K562 (cell line): Measurements from ENCODE around the gene NPY5R. TPM values are rescaled to one million over a fixed set of nuclear protein-coding genes. Genes with fewer than 3 reads are reported as not detected.

Source experiments
- ATAC-seq: fragments of 200-7000 bp; cut with Tn5 transposase; 3 replicates; pipeline ENCODE4 v1.9.1; 2020; ENCODE audit warnings: moderate library complexity
- BruUV-seq: library from RNA; stranded (reverse); fragments of 400-500 nt; replicated peaks from 2 replicates; lab custom pipeline; 2021; lab: Mats Ljungman, UMichigan
- CTCF ChIA-PET: fragments of 300-600 bp; formaldehyde crosslinking; extraction: SDS; loops from one replicate; lab custom pipeline; 2021; ENCODE audit warnings: low intra/inter-chr PET ratio; lab: Yijun Ruan, JAX
- POLR2A ChIA-PET: fragments of 300-600, 350-650 bp; sonication (Branson Sonifier 250); formaldehyde crosslinking; extraction: SDS; loops from one replicate; lab custom pipeline; 2021; ENCODE audit warnings: antibody characterized with exemption, inconsistent platforms; lab: Yijun Ruan, JAX
- DNase-seq, 4 experiments: peaks; one replicate each; pipeline versions ENCODE4 v3.0.0 to v3.0.0-alpha.2; 2011 to 2018; ENCODE audit warnings: low spot score in 3 of 4, mixed read lengths in 3 of 4; ENCODE audit errors: extremely low read depth in 1 of 4
- FAIRE-seq: peaks from 2 replicates; lab custom pipeline; 2011; peaks lifted over from hg19 to GRCh38; lab: Jason Lieb, UNC
- H2AFZ ChIP-seq: 2 replicates; pipeline ENCODE4 v1.6.0; 2011; ENCODE audit warnings: low read depth, low read length, control low read depth, inconsistent platforms
- H3K27ac ChIP-seq: fragments of 200-600 bp; 3 replicates; pipeline ENCODE4 v1.8.0; 2011; ENCODE audit warnings: low read depth, mild to moderate bottlenecking, control low read depth, inconsistent platforms, low read length, moderate library complexity, mixed read lengths; ENCODE audit errors: extremely low read depth
- H3K27me3 ChIP-seq, 2 experiments: fragments of 300-600 bp in 1 of 2; 2 replicates in 1 of 2; 3 replicates in 1 of 2; pipeline versions ENCODE4 v1.6.0 to v1.8.0; 2011; ENCODE audit warnings: inconsistent platforms in 2 of 2, low read length in 2 of 2, mild to moderate bottlenecking in 1 of 2, mixed read lengths in 1 of 2, moderate library complexity in 1 of 2; ENCODE audit not compliant: control insufficient read depth in 2 of 2, insufficient read depth in 2 of 2
- H3K36me3 ChIP-seq: fragments of 300-600 bp; 3 replicates; pipeline ENCODE4 v1.8.0; 2011; ENCODE audit warnings: mild to moderate bottlenecking, low read length, inconsistent platforms; ENCODE audit not compliant: control insufficient read depth, insufficient read depth
- H3K4me1 ChIP-seq, 2 experiments: fragments of 200-600 bp in 1 of 2; replicated peaks in 1 of 2; 2 replicates in 1 of 2; 3 replicates in 1 of 2; pipeline versions ENCODE4 v1.5.1 to v1.8.0; 2011; ENCODE audit warnings: inconsistent platforms in 2 of 2, low read length in 2 of 2, mild to moderate bottlenecking in 1 of 2, mixed read lengths in 1 of 2, moderate library complexity in 1 of 2; ENCODE audit not compliant: control insufficient read depth in 2 of 2, insufficient read depth in 2 of 2
- H3K4me2 ChIP-seq: 2 replicates; pipeline ENCODE4 v1.6.1; 2011; ENCODE audit warnings: low read length, control low read depth, inconsistent platforms, mixed read lengths; ENCODE audit not compliant: insufficient read depth
- H3K4me3 ChIP-seq: fragments of 200-600 bp; sonication (generic), shearing (Covaris generic); 2 replicates; pipeline ENCODE4 v1.5.1; 2016; ENCODE audit warnings: control low read depth, inconsistent platforms
- H3K79me2 ChIP-seq: fragments of 200-600 bp; 3 replicates; pipeline ENCODE4 v1.8.0; 2011; ENCODE audit warnings: low read length, inconsistent platforms; ENCODE audit not compliant: control insufficient read depth, insufficient read depth
- H3K9ac ChIP-seq, 2 experiments: 2 replicates each; pipeline versions ENCODE4 v1.6.0 to v1.6.1; 2011; ENCODE audit warnings: low read depth in 2 of 2, low read length in 2 of 2, control low read depth in 1 of 2, inconsistent platforms in 1 of 2, mild to moderate bottlenecking in 1 of 2, mixed read lengths in 1 of 2; ENCODE audit not compliant: insufficient read depth in 1 of 2
- H3K9me1 ChIP-seq: one replicate; pipeline ENCODE4 v1.6.0; 2011; ENCODE audit warnings: inconsistent platforms, mild to moderate bottlenecking, low read length, moderate library complexity; ENCODE audit not compliant: control insufficient read depth, insufficient read depth
- H3K9me3 ChIP-seq: replicated peaks from 2 replicates; pipeline ENCODE4 v1.5.1; 2011; ENCODE audit warnings: low read depth, low read length, inconsistent platforms; ENCODE audit not compliant: control insufficient read depth, insufficient read depth
- H4K20me1 ChIP-seq: replicated peaks from 2 replicates; pipeline ENCODE4 v1.6.1; 2011; ENCODE audit warnings: low read length, inconsistent platforms, mixed read lengths; ENCODE audit not compliant: control insufficient read depth, insufficient read depth
- BHLHE40 ChIP-seq: IDR thresholded peaks from 2 replicates; pipeline ENCODE4 v1.6.1; 2011; ENCODE audit warnings: low read length, improper control_type of control experiment
- CBFA2T3 ChIP-seq: fragments of 450-650 bp; IDR thresholded peaks from 2 replicates; pipeline ENCODE4 v1.6.1; 2017
- CREM ChIP-seq: IDR thresholded peaks from 2 replicates; pipeline ENCODE4 v1.6.1; 2014; ENCODE audit warnings: antibody characterized with exemption, low read depth
- DIDO1 ChIP-seq: fragments of 450-650 bp; IDR thresholded peaks from 2 replicates; pipeline ENCODE4 v1.6.1; 2016; ENCODE audit warnings: low read depth, missing biosample characterization, missing genetic modification characterization
- HDAC3 ChIP-seq: fragments of 450-650 bp; IDR thresholded peaks from 2 replicates; pipeline ENCODE4 v1.6.1; 2018; ENCODE audit warnings: borderline replicate concordance, mild to moderate bottlenecking, moderate library complexity; ENCODE audit not compliant: partially characterized antibody
- HNRNPH1 ChIP-seq: fragments of 200-400 bp; formaldehyde crosslinking; optimal IDR thresholded peaks from 2 replicates; pipeline ENCODE3; 2017; ENCODE audit warnings: low read depth, mild to moderate bottlenecking, low read length, moderate library complexity
- IFI16 ChIP-seq: fragments of 250-450 bp; sonication (Bioruptor Pico); IDR thresholded peaks from 2 replicates; pipeline ENCODE4 v2.1.2; 2022; ENCODE audit warnings: mild to moderate bottlenecking, inconsistent platforms
- JUND ChIP-seq, 2 experiments: IDR thresholded peaks; 2 replicates in 1 of 2; 3 replicates in 1 of 2; pipeline ENCODE4 v1.6.1; 2011; ENCODE audit warnings: borderline replicate concordance in 2 of 2, low read depth in 2 of 2, low read length in 2 of 2, improper control_type of control experiment in 1 of 2, missing biosample characterization in 1 of 2, missing genetic modification characterization in 1 of 2, missing genetic modification reagents in 1 of 2
- MBD2 ChIP-seq: sonication (generic); IDR thresholded peaks from 2 replicates; pipeline ENCODE4 v1.6.1; 2016; ENCODE audit warnings: low read depth, borderline replicate concordance
- MEIS2 ChIP-seq: fragments of 450-650 bp; IDR thresholded peaks from 2 replicates; pipeline ENCODE4 v1.6.1; 2014; ENCODE audit warnings: mild to moderate bottlenecking; ENCODE audit not compliant: partially characterized antibody
- MLX ChIP-seq, 2 experiments: fragments of 450-650 bp in 1 of 2; sonication (generic) in 1 of 2; formaldehyde crosslinking; conservative IDR thresholded peaks; 2 replicates each; pipeline versions ENCODE4 v1.4.0 to v1.8.1; 2020 to 2022; ENCODE audit warnings: mild to moderate bottlenecking in 1 of 2, missing genetic modification reagents in 1 of 2
- NR1H2 ChIP-seq: sonication (generic); formaldehyde crosslinking; IDR thresholded peaks from 2 replicates; pipeline ENCODE4 v1.4.0; 2020; ENCODE audit warnings: mild to moderate bottlenecking, missing genetic modification reagents
- RAD51 ChIP-seq: fragments of 450-650 bp; IDR thresholded peaks from 2 replicates; pipeline ENCODE4 v1.7.1; 2016; ENCODE audit warnings: low read depth, mild to moderate bottlenecking, borderline replicate concordance
- SMARCC2 ChIP-seq: fragments of 450-650 bp; IDR thresholded peaks from 2 replicates; pipeline ENCODE4 v1.6.1; 2017; ENCODE audit warnings: antibody characterized with exemption, moderate library complexity, mild to moderate bottlenecking, low read depth
- TRIM28 ChIP-seq: fragments of 450-650 bp; IDR thresholded peaks from 2 replicates; pipeline ENCODE4 v1.6.1; 2017
- ZNF133 ChIP-seq: fragments of 250-450 bp; sonication (Bioruptor Pico); IDR thresholded peaks from 2 replicates; pipeline ENCODE4 v1.4.0; 2020; ENCODE audit warnings: mild to moderate bottlenecking
- in situ Hi-C: fragments of 300-500 bp; cut with MboI; formaldehyde crosslinking; loops from 4 replicates; pipeline ENCODE4 v1.15.0; 2018; ENCODE audit warnings: inconsistent platforms, mixed read lengths
- intact Hi-C: fragments of 100-400 bp; cut with micrococcal nuclease; formaldehyde crosslinking; loops from 2 replicates; pipeline ENCODE4 v1.14.2; 2022
- polyA plus RNA-seq, 8 experiments: library from polyadenylated mRNA; depleted of rRNA in 4 of 8; stranded (reverse) in 5 of 8; unstranded in 3 of 8; fragments of >200 nt; fragmentation: Nextera tagmentation in 2 of 8; fragmentation: Illumina TruSeq in 1 of 8; extraction: Ambion mirVana in 2 of 8; extraction: Trizol in 1 of 8; gene quantifications; 2 replicates each; pipeline versions ENCODE4 v1.2.1 to v1.2.3, GENCODE V29; 2011 to 2014; ENCODE audit warnings: inconsistent platforms in 1 of 8, missing spikeins in 1 of 8
- total RNA-seq, 7 experiments: library from RNA; depleted of rRNA in 6 of 7; stranded (reverse); fragments of >200 nt in 6 of 7; fragmentation: Illumina TruSeq in 2 of 7; extraction: Trizol in 2 of 7; gene quantifications; 2 replicates each; pipeline versions ENCODE4 v1.2.1 to v1.2.3, GENCODE V29; 2011 to 2021; ENCODE audit warnings: low replicate concordance in 1 of 7
- TF ChIP-seq, protein P1 (sequence below): fragments of 250-450 bp; sonication (Bioruptor Pico); IDR thresholded peaks from 2 replicates; pipeline ENCODE4 v1.8.0; 2022; ENCODE audit warnings: moderate library complexity, mild to moderate bottlenecking, inconsistent platforms

The NPY5R gene
- total and polyA plus RNA-seq, 9 of the 15 experiments (the other 6 are each of a cell fraction or from before 2014, with no cell fraction given), result not detected

GRCh38 chr4:163350672-163351071 is 7.0 kb downstream of the NPY5R start:
- CTCF ChIA-PET, result no interaction called here
- ATAC-seq, result no peak
- Histone ChIP-seq H3K4me2 (no peak overlapping the region), H3K9me3 (no peaks in the 10 kb centered on the region), H3K9ac (no peak overlapping the region), H3K27me3 (no peaks in the 10 kb centered on the region), H4K20me1 (no peaks in the 10 kb centered on the region), H3K27ac (no peak overlapping the region), H3K36me3 (no peaks in the 10 kb centered on the region), H3K4me3 (no peak overlapping the region), H2AFZ (peak overlapping the region; percentile 75), H3K9me1 (no peaks in the 10 kb centered on the region), H3K4me1 (peaks cover 0 to 4% of the 10 kb centered on the region in 2 experiments; a peak in 2 of 5 replicates), H3K79me2 (no peaks in the 10 kb centered on the region)
- FAIRE-seq, result no peak
- no peak for TF ChIP-seq ZNF133 (CRISPR knock-in tag)
- TF ChIP-seq TRIM28, result no peak
- no peak for TF ChIP-seq HDAC3
- no peak for TF ChIP-seq MLX (CRISPR knock-in tag; conservative IDR thresholded peaks at IDR 0.05)
- TF ChIP-seq HNRNPH1, result no peak
- no peak for TF ChIP-seq SMARCC2
- TF ChIP-seq RAD51, result no peak
- TF ChIP-seq, protein P1, sequence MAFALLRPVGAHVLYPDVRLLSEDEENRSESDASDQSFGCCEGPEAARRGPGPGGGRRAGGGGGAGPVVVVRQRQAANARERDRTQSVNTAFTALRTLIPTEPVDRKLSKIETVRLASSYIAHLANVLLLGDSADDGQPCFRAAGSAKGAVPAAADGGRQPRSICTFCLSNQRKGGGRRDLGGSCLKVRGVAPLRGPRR (CRISPR knock-in tag), result no peak
- no peak for TF ChIP-seq IFI16 (CRISPR knock-in tag)
- TF ChIP-seq CBFA2T3, result no peak
- TF ChIP-seq DIDO1 (tag), result no peak
- no peak for TF ChIP-seq MBD2
- no peak for TF ChIP-seq BHLHE40
- no peak for TF ChIP-seq MEIS2
- TF ChIP-seq NR1H2 (CRISPR knock-in tag), result no peak
- TF ChIP-seq CREM, result no peak
- no peak for TF ChIP-seq JUND (IDR thresholded peaks at IDR 0.05; ENCODE audit: borderline replicate concordance, low read depth, low read length)
- TF ChIP-seq JUND (tag; IDR thresholded peaks at IDR 0.05; ENCODE audit: borderline replicate concordance, low read depth, low read length), result no peak
- intact Hi-C loops, result no loop called here
- no peak for DNase-seq
- no TSS peak for BruUV-seq
- POLR2A ChIA-PET, result no interaction called here
- in situ Hi-C loops, result no loop called here
